ENCODE data around the gene DICER1. TPM values are rescaled to one million over a fixed set of nuclear protein-coding genes. Genes with fewer than 3 reads are reported as not detected.
"Not testable (repeated sequence)": the region's sequence is repeated elsewhere in the genome, so short reads cannot be mapped to it uniquely, and the experiment has no call there.

Gene DICER1
- polyA plus RNA-seq, 3 donors = 53.5 to 58.4 (median 57.1) TPM

- no peak for DNase-seq (ENCODE audit: low read depth in 3 of 3, low spot score in 2 of 3)
Measured at GRCh38 chr14:95188380-95188779, 31.1 kb upstream of the DICER1 start.

GRCh38 chr14:95185767-95186392, 28.6 kb upstream of the DICER1 start:
- no peak for DNase-seq (ENCODE audit: low read depth in 3 of 3, low spot score in 2 of 3)

GRCh38 chr14:95185033-95185766, 27.9 kb upstream of the DICER1 start:
- peak in 1 of 3 donors; percentile 32 for DNase-seq (ENCODE audit: low read depth in 3 of 3, low spot score in 2 of 3)

DNA sequence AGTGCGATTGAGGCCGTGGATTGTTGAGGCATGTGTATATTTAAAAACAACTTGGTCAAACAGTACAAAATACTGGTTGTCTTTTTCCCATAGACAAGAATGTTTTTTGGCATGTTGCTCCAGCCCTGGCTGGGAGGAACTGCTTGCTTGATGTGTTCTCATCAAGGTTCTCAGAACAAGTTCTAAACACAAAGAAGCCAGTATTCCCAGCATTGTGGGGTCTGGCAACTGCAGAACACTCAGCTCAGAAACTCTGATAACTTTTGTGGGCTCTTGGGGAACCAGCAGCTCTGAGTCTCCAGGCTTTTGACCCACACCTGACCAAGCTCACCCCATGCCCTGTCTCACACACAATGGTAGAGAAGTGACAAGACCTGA, 27.1 kb upstream of the DICER1 start:
- DNase-seq (ENCODE audit: low read depth in 3 of 3, low spot score in 2 of 3) = no peak

GRCh38 chr14:95183532-95184412, 26.4 kb upstream of the DICER1 start:
- no peak for DNase-seq (ENCODE audit: low read depth in 3 of 3, low spot score in 2 of 3)

DNA sequence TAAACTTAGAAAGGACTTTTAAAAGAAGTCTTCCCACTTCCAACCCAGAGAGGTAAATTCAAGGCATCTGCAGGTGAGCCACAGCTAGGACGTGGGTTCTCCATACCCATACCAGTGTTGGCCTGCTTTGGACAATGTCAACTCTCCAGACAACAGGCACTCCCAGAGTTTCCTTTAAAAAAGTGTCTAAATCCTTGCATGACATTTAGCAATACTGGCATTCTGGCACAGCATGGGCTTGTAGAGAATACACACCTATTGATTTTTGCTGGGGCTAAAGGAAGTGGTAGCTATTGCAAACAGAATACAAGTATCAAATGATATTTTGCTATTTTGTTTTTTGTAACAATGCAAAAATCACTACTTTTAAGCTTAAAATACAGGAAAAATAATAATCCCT, 25.8 kb upstream of the DICER1 start:
- DNase-seq (ENCODE audit: low read depth in 3 of 3, low spot score in 2 of 3) = no peak

- no peak for DNase-seq (ENCODE audit: low read depth in 3 of 3, low spot score in 2 of 3)
Measured at GRCh38 chr14:95182379-95182778, 25.1 kb upstream of the DICER1 start.

- DNase-seq (ENCODE audit: low read depth in 3 of 3, low spot score in 2 of 3) = no peak
Measured at GRCh38 chr14:95180966-95181741, 23.8 kb upstream of the DICER1 start.

DNA sequence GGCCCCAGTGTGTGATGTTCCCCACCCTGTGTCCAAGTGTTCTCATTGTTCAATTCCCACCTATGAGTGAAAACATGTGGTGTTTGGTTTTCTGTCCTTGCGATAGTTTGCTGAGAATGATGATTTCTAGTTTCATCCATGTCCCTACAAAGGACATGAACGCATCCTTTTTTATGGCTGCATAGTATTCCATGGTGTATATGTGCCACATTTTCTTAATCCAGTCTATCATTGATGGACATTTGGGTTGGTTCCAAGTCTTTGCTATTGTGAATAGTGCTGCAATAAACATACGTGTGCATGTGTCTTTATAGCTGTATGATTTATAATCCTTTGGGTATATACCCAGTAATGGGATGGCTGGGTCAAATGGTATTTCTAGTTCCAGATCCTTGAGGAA, 18.3 kb upstream of the DICER1 start:
- not testable (repeated sequence) for DNase-seq (ENCODE audit: low read depth in 3 of 3, low spot score in 2 of 3)

GRCh38 chr14:95174184-95174792, 17.0 kb upstream of the DICER1 start:
- DNase-seq (ENCODE audit: low read depth in 3 of 3, low spot score in 2 of 3) = no peak

- DNase-seq (ENCODE audit: low read depth in 3 of 3, low spot score in 2 of 3) = no peak
Measured at GRCh38 chr14:95173518-95173917, 16.2 kb upstream of the DICER1 start.

- no peak for DNase-seq (ENCODE audit: low read depth in 3 of 3, low spot score in 2 of 3)
Measured at GRCh38 chr14:95167177-95167576, 9.8 kb upstream of the DICER1 start.

- DNase-seq (ENCODE audit: low read depth in 3 of 3, low spot score in 2 of 3) = no peak
Measured at GRCh38 chr14:95165517-95165916, 8.2 kb upstream of the DICER1 start.

- DNase-seq (ENCODE audit: low read depth in 3 of 3, low spot score in 2 of 3) = no peak
Measured at GRCh38 chr14:95164506-95164905, 7.2 kb upstream of the DICER1 start.

GRCh38 chr14:95163666-95164065, 6.3 kb upstream of the DICER1 start:
- no peak for DNase-seq (ENCODE audit: low read depth in 3 of 3, low spot score in 2 of 3)

- no peak for DNase-seq (ENCODE audit: low read depth in 3 of 3, low spot score in 2 of 3)
Measured at GRCh38 chr14:95163132-95163531, 5.8 kb upstream of the DICER1 start.

GRCh38 chr14:95162641-95163040, 5.3 kb upstream of the DICER1 start:
- DNase-seq (ENCODE audit: low read depth in 3 of 3, low spot score in 2 of 3) = no peak

DNA sequence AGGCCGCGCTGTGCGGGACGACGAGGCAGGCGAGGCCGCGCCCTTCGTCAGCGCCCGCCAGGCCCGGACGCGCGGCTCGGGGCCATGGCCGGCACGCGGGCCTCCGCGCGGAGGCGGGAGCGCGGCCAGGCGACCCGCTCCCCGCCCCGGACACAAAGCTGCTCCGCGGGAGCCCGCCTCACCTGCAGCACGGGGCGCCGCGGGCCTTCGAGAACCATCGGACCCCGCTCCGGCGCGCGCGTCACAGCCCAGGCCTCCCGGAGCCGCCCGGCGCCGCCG, 342 bp downstream of the DICER1 start:
- no peak for DNase-seq (ENCODE audit: low read depth in 3 of 3, low spot score in 2 of 3)

DNA sequence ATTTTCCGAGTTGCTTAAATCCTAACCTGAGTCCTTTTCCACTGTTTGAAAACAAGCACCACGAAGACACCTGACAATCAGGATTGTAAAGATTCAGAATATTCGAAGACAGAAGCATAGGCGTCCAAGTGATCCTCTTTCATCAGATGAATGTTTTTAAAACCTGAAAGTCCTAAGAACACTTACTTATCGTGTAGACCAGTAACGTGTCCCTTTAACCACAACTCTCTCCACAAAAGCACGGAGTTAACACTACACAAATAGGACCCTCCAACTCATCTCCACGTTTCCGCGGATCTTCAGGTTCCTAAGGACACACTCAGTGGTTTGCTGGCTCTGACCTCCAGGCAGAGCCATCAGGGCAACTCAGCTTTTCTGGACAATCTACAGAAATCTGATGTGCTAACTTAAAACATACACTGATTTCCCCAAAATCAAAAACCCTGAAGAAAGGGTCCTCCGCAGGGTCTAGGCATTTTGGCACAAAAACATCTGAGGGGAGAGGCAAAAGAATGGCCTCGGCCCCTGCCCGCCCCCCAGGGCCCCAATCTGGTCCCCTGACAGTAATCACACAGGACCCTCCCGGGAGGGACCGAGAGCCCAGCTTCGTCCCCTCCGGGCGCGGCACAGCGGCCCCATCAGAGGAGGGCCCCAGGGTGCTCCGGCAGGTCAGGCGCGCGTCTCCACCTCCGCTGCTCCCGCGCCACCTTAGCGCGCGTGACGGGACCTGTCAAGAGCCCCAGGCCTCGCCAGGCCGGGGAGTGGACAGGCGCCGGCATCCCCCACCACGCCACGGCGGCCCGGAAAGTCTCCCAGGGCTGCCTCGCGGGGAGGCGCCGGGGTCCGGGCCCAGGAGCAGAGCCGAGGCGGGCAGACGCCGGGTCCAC, 925 bp downstream of the DICER1 start:
- no peak for DNase-seq (ENCODE audit: low read depth in 3 of 3, low spot score in 2 of 3)

DNA sequence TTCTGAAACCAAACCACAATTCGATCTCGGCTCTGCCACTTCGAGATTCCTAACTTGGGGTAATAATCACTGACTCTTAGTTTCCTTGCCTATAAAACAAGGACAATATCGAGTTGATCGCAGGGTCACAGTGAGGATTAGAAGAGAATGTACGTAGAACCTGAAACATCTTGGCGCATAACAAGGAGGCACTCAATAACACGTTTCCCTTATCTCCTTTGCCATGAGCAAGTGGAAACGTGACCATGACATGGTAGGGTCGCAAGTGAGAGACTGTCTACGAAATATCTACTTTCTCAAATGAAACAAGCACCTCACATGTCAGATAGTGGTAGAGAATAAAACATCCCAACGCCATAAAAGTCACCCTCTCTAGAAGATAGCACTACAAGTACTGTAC, 2.3 kb downstream of the DICER1 start:
- no peak for DNase-seq (ENCODE audit: low read depth in 3 of 3, low spot score in 2 of 3)

Data from right renal cortex interstitium (tissue), 3 donors.